ENCODE data around the gene OTOGL.
"Not testable (repeated sequence)": the region's sequence is repeated elsewhere in the genome, so short reads cannot be mapped to it uniquely, and the experiment has no call there.

The OTOGL gene

DNA sequence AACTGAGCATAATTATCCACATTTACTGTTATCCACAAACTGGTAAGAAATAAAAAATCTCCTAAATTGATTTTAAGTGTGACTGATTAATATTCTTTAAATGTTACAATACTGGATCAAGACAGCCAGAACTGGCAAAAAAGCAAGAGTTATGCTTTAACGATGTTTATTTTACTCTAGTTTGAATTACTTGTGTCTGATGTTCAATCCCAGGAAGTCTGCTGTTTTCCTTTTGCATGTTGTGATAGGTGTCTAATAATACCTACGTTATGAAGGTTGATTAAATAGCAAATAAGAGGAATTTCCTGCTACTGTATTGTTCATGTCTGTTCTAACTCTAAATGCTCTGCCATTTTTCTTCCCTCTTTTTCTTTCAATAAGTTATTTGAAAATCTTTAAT lies 34.4 kb upstream of the OTOGL start:
- TF ChIP-seq GLIS3 (CRISPR knock-in tag; IDR thresholded peaks at IDR 0.05): no peak
- TF ChIP-seq, protein P1, sequence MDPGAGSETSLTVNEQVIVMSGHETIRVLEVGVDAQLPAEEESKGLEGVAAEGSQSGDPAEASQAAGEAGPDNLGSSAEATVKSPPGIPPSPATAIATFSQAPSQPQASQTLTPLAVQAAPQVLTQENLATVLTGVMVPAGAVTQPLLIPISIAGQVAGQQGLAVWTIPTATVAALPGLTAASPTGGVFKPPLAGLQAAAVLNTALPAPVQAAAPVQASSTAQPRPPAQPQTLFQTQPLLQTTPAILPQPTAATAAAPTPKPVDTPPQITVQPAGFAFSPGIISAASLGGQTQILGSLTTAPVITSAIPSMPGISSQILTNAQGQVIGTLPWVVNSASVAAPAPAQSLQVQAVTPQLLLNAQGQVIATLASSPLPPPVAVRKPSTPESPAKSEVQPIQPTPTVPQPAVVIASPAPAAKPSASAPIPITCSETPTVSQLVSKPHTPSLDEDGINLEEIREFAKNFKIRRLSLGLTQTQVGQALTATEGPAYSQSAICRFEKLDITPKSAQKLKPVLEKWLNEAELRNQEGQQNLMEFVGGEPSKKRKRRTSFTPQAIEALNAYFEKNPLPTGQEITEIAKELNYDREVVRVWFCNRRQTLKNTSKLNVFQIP (CRISPR knock-in tag; IDR thresholded peaks at IDR 0.05; ENCODE audit: borderline replicate concordance, low read depth): no peak
- TF ChIP-seq, protein P2, sequence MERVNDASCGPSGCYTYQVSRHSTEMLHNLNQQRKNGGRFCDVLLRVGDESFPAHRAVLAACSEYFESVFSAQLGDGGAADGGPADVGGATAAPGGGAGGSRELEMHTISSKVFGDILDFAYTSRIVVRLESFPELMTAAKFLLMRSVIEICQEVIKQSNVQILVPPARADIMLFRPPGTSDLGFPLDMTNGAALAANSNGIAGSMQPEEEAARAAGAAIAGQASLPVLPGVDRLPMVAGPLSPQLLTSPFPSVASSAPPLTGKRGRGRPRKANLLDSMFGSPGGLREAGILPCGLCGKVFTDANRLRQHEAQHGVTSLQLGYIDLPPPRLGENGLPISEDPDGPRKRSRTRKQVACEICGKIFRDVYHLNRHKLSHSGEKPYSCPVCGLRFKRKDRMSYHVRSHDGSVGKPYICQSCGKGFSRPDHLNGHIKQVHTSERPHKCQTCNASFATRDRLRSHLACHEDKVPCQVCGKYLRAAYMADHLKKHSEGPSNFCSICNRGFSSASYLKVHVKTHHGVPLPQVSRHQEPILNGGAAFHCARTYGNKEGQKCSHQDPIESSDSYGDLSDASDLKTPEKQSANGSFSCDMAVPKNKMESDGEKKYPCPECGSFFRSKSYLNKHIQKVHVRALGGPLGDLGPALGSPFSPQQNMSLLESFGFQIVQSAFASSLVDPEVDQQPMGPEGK (CRISPR knock-in tag; IDR thresholded peaks at IDR 0.05; ENCODE audit: borderline replicate concordance): no peak
- no peak for TF ChIP-seq BACH2 (CRISPR knock-in tag; IDR thresholded peaks at IDR 0.05; ENCODE audit: borderline replicate concordance)
- no peak for TF ChIP-seq CSDC2 (CRISPR knock-in tag; IDR thresholded peaks at IDR 0.05)
- TF ChIP-seq ZNF8 (CRISPR knock-in tag; IDR thresholded peaks at IDR 0.05): no peak
- no peak for TF ChIP-seq PPARA (CRISPR knock-in tag; IDR thresholded peaks at IDR 0.05; ENCODE audit: borderline replicate concordance)
- TF ChIP-seq, protein P3, sequence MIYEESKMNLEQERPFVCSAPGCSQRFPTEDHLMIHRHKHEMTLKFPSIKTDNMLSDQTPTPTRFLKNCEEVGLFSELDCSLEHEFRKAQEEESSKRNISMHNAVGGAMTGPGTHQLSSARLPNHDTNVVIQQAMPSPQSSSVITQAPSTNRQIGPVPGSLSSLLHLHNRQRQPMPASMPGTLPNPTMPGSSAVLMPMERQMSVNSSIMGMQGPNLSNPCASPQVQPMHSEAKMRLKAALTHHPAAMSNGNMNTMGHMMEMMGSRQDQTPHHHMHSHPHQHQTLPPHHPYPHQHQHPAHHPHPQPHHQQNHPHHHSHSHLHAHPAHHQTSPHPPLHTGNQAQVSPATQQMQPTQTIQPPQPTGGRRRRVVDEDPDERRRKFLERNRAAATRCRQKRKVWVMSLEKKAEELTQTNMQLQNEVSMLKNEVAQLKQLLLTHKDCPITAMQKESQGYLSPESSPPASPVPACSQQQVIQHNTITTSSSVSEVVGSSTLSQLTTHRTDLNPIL (CRISPR knock-in tag; IDR thresholded peaks at IDR 0.05; ENCODE audit: low read depth): no peak
- TF ChIP-seq ISL1 (CRISPR knock-in tag; IDR thresholded peaks at IDR 0.05): no peak
- TF ChIP-seq ZNF565 (CRISPR knock-in tag; conservative IDR thresholded peaks at IDR 0.05; ENCODE audit: low read depth): no peak
- no peak for TF ChIP-seq ZFP3 (CRISPR knock-in tag; IDR thresholded peaks at IDR 0.05)
- no peak for TF ChIP-seq TCF4 (CRISPR knock-in tag; IDR thresholded peaks at IDR 0.05; ENCODE audit: borderline replicate concordance)
- TF ChIP-seq, protein P4, sequence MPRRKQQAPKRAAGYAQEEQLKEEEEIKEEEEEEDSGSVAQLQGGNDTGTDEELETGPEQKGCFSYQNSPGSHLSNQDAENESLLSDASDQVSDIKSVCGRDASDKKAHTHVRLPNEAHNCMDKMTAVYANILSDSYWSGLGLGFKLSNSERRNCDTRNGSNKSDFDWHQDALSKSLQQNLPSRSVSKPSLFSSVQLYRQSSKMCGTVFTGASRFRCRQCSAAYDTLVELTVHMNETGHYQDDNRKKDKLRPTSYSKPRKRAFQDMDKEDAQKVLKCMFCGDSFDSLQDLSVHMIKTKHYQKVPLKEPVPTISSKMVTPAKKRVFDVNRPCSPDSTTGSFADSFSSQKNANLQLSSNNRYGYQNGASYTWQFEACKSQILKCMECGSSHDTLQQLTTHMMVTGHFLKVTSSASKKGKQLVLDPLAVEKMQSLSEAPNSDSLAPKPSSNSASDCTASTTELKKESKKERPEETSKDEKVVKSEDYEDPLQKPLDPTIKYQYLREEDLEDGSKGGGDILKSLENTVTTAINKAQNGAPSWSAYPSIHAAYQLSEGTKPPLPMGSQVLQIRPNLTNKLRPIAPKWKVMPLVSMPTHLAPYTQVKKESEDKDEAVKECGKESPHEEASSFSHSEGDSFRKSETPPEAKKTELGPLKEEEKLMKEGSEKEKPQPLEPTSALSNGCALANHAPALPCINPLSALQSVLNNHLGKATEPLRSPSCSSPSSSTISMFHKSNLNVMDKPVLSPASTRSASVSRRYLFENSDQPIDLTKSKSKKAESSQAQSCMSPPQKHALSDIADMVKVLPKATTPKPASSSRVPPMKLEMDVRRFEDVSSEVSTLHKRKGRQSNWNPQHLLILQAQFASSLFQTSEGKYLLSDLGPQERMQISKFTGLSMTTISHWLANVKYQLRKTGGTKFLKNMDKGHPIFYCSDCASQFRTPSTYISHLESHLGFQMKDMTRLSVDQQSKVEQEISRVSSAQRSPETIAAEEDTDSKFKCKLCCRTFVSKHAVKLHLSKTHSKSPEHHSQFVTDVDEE (CRISPR knock-in tag; IDR thresholded peaks at IDR 0.05): no peak
- ATAC-seq: no peak

DNA sequence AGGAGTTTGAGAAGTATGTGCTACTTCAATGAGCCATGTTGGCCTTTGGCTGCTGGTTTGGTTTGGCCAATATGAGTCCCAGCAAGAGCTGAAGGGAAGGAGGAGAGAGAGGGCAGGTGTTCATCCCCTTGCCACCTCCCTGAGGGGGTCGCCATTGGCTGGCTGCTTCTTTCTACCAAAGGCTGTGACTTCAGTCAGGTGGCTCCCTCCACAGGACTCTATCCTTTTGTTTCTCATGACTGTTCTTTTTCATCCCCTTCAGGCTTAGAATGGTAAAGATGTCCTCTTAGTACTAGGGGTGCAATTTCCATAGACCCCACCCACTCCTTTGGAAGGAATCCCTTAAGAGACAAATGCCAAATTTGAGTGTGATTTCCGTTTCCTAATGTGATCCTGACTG lies 31.2 kb upstream of the OTOGL start:
- no peak for ATAC-seq
- TF ChIP-seq GLIS3 (CRISPR knock-in tag; IDR thresholded peaks at IDR 0.05) (no peak), ZNF8 (CRISPR knock-in tag; IDR thresholded peaks at IDR 0.05) (no peak), ISL1 (CRISPR knock-in tag; IDR thresholded peaks at IDR 0.05) (no peak), CSDC2 (CRISPR knock-in tag; IDR thresholded peaks at IDR 0.05) (no peak), TCF4 (CRISPR knock-in tag; IDR thresholded peaks at IDR 0.05; ENCODE audit: borderline replicate concordance) (no peak)

DNA sequence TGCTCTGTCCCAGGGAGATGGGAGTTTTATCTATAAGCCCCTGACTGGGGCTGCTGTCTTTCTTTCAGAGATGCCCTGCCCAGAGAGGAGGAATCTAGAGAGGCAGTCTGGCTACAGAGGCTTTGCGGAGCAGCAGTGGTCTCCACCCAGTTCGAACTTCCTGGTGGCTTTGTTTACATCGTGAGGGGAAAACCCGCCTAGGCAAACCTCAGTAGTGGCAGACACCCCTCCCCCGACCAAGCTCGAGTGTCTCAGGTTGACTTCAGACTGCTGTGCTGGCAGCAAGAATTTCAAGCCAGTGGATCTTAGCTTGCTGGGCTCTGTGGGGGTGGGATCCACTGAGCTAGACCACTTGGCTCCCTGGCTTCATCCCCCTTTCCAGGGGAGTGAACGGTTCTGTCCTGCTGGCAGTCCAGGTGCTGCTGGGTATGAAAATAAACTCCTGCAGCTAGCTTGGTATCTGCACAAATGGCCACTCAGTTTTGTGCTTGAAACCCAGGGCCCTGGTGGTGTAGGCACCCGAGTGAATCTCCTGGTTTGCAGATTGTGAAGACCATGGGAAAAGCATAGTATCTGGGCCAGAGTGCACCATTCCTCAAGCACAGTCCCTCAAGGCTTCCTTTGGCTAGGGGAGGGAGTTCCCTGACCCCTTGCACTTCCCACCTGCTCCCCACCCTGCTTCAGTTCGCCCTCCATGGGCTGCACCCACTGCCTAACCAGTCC lies 15.3 kb upstream of the OTOGL start:
- ATAC-seq: not testable (repeated sequence)

DNA sequence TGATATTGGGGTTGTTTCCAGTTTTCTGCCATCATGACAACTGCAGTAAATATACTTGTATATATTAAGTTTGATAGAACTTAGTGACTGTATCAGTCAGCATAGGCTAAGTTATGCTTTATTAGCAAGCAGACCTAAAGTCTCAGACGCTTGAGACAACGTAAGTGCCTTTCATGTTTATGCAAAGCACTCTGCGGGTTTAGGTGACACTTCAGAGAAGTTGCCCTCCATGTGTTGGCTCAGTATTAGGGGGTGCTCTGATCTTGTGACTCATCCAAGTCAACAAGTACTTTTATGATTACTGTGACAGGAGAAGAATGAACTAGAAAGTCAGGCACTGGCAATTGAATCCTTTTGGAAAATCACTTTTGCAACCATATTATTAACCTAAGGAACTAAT lies 13.3 kb upstream of the OTOGL start:
- TF ChIP-seq ZNF565 (CRISPR knock-in tag; conservative IDR thresholded peaks at IDR 0.05; ENCODE audit: low read depth): no peak
- no peak for TF ChIP-seq TCF4 (CRISPR knock-in tag; IDR thresholded peaks at IDR 0.05; ENCODE audit: borderline replicate concordance)
- TF ChIP-seq, protein P5, sequence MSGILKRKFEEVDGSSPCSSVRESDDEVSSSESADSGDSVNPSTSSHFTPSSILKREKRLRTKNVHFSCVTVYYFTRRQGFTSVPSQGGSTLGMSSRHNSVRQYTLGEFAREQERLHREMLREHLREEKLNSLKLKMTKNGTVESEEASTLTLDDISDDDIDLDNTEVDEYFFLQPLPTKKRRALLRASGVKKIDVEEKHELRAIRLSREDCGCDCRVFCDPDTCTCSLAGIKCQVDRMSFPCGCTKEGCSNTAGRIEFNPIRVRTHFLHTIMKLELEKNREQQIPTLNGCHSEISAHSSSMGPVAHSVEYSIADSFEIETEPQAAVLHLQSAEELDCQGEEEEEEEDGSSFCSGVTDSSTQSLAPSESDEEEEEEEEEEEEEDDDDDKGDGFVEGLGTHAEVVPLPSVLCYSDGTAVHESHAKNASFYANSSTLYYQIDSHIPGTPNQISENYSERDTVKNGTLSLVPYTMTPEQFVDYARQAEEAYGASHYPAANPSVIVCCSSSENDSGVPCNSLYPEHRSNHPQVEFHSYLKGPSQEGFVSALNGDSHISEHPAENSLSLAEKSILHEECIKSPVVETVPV (CRISPR knock-in tag; IDR thresholded peaks at IDR 0.05): no peak
- TF ChIP-seq ESRRG (CRISPR knock-in tag; IDR thresholded peaks at IDR 0.05): no peak
- TF ChIP-seq BACH2 (CRISPR knock-in tag; IDR thresholded peaks at IDR 0.05; ENCODE audit: borderline replicate concordance): no peak
- TF ChIP-seq RARB (CRISPR knock-in tag; IDR thresholded peaks at IDR 0.05): no peak
- TF ChIP-seq ZNF8 (CRISPR knock-in tag; IDR thresholded peaks at IDR 0.05): no peak
- TF ChIP-seq, protein P1 (CRISPR knock-in tag; IDR thresholded peaks at IDR 0.05; ENCODE audit: borderline replicate concordance, low read depth): no peak
- no peak for TF ChIP-seq ZC3H10 (CRISPR knock-in tag; IDR thresholded peaks at IDR 0.05)
- TF ChIP-seq, protein P2 (CRISPR knock-in tag; IDR thresholded peaks at IDR 0.05; ENCODE audit: borderline replicate concordance): no peak
- TF ChIP-seq, protein P4 (CRISPR knock-in tag; IDR thresholded peaks at IDR 0.05): no peak
- TF ChIP-seq ISL1 (CRISPR knock-in tag; IDR thresholded peaks at IDR 0.05): no peak
- ATAC-seq: no peak
